ENCODE results near the gene ADAMTS12.

DNA sequence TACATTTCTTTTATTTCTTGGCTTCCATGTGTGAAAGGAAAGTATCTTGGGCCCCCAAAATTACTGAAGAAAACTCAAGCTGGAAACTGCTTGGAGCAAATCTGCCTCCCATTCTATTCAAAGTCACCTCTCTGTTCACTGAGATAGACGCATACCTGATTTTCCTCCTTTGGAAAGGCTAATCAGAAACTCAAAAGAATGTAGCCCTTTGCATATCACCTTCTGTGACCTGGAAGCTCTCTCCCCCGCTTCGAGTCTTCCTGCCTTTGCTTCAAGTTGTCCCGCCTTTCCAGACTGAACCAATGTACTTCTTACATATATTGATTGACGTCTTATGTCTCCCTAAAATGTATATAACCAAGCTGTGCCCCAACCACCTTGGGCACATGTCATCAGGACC is 39.3 kb upstream of the ADAMTS12 start:
- TF ChIP-seq POLR2A (IDR thresholded peaks at IDR 0.05; ENCODE audit: low read depth, low read length) (no peak), POLR2AphosphoS5 (IDR thresholded peaks at IDR 0.05; ENCODE audit: low read depth, low read length) (no peak), TAF1 (IDR thresholded peaks at IDR 0.05; ENCODE audit: low read depth, low read length) (no peak), PAX5 (IDR thresholded peaks at IDR 0.05; ENCODE audit: insufficient read depth, low read length, severe bottlenecking) (no peak), SPI1 (IDR thresholded peaks at IDR 0.05; ENCODE audit: low read depth, low read length) (no peak)
